ENCODE results near the gene SLIT1.
"Not testable (repeated sequence)": the region's sequence is repeated elsewhere in the genome, so short reads cannot be mapped to it uniquely, and the experiment has no call there.

The SLIT1 gene

DNA sequence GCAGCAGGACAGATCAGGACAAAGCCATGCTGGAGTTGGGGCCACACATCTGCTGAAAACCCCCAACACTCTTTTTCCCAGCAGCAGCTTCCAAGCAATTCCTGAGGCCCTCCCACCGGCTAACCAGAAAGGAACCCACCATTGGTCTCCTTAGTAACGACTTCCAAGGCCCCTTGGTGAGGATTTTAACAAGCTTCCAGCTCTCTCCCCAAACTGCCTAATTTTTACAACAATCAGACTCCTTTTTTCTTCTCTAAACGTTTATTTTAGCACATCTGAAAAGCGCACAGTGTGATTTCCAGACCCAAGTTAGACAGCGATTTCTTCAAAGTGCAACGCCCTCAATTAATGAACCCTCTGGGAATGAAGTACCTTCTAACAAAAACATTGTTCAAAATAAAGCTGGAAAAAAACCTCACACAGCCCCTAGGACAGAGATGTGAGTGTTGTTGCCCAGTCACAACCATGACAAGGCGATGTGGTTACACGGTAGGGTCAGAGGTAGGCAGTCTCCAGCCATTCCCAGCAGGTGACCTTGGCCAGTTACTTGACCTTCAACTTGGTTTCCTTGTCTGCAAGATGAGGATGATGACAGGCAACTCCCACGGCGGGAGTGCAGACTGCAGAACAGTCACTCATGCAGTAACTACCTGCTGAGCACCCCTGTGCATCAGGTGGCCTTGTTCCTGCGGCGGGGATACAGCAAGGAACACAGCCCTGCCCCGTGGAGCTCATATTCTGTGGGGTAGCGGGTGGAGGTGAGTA, 82.3 kb downstream of the SLIT1 start:
- DNase-seq = no peak

DNA sequence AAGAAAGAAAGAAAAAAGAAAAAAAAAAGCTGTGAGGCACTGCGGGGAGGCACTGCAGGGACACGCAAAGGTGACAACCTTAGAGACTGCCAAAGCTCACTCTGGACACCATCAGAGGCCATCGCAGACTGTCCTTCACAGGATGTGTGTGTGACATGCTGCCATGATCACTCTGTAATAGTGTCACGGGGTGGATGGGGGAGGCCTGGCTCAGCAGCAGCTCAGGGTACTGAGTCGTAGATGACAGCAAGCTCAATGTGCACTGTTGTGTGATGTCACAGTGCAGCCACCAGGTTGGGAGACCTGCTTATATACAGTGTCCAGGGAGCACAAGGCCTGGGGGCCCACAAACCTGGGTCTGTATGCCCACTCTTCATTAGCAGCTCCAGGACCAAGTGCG, 83.3 kb downstream of the SLIT1 start:
- DNase-seq = no peak

DNA sequence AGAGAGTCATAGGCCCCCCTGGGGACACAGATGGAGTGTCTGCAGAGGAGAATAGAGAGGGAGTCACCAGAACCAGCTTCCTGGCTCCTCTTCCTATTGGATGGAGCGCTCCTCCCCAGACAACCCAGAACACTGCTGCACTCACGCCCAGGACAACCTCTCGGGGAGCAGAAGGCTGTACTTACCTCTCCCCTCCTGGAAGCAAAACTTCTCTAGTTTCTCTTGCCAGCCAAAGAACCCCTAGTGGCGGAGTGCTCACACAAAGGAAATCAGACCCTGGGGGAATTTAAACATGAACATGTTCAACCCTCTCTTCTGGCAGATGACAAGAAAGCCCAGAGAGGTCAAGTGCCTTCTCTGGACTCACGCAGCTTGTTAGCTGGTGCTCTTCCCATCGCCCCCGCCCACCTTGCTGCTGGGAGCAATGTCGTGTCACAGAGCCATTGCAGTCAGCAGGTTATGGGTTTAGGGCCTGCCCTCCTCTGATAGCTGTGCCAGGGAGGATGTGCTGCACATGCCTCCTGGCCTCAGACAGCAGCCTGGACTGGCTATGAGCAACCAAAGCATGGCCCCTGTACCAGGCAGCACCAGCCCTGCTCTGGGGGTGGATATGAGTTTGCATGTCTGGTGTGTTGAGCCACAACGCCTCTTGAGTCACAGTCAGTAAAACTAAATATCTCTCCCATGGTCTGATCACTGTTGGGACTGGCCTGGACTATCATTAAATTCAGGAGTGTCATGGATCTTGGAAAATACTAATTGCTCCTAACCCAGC, 84.4 kb downstream of the SLIT1 start:
- no peak for DNase-seq

DNA sequence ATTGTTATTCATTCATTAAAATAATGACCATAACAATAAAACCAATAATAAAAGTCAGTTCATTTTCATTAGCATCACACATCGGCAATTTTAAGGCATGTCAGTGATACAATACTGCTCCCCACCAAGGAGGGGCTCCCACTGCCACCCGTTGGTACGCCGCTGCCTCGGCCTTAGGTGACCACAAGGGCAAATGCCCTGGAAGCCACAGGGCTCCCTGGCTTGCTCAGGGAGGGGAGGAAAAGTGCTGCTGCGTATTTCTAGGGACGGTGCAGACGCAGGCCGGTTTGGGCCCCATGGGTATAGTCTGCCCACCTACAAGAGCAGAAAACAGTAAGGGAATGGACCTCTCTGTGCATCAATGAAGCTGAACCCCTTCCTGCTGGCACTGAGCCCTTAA, 85.1 kb downstream of the SLIT1 start:
- DNase-seq = no peak

DNA sequence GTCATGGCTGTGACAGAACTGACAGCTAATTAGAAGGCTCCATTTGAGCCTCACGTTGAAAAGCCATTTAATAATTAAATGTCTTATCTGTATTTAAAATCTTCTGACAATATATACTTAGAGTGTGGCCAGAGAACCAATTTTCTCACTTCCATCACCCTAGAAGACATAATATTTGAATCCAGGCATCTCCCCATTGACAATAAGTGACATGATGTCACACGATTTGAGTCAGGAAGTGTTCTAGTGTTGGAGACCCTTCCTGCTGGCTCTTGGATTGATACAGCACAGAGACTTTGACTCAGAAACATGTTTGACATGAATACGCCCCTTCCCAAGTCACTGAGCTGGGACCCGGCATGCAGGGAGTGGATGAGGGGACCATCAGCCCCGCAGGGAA, 85.9 kb downstream of the SLIT1 start:
- no peak for DNase-seq

DNA sequence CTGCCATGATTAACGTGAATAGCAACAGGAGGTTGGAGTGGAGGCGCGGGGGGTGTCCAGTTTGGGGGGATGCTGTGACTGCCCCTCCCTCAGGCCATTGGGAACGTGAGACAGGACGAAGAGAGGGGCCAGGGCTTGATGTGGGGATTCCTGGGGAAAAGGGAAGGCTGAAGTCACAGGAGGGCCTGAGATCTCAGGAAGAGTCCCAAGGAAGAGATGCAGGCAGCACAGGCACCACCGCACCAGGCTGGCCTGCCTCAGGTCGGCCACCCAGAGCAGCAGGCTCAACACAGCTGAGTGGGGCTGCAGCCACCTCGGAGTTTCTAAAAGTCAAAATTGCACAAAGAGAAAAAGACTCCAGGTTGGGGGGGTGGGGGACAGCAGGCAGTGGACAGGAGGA, 86.7 kb downstream of the SLIT1 start:
- DNase-seq = no peak

DNA sequence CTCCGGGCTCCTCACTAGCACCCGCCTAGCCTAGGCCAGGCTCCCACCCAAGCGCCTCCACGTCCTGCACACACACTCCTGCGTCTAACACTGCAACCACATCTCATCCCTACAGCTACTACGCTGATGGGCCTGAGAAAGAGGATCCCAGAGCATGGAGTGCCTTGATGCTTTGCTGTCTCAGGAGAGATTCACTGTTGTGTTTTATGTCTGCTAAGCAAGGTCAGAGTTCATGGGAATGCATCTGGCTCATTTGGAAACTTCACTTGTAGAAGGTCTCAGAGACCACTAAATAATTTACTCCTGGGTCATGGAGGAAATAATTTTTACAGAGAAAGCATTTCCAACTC, 88.7 kb downstream of the SLIT1 start:
- no peak for DNase-seq

DNA sequence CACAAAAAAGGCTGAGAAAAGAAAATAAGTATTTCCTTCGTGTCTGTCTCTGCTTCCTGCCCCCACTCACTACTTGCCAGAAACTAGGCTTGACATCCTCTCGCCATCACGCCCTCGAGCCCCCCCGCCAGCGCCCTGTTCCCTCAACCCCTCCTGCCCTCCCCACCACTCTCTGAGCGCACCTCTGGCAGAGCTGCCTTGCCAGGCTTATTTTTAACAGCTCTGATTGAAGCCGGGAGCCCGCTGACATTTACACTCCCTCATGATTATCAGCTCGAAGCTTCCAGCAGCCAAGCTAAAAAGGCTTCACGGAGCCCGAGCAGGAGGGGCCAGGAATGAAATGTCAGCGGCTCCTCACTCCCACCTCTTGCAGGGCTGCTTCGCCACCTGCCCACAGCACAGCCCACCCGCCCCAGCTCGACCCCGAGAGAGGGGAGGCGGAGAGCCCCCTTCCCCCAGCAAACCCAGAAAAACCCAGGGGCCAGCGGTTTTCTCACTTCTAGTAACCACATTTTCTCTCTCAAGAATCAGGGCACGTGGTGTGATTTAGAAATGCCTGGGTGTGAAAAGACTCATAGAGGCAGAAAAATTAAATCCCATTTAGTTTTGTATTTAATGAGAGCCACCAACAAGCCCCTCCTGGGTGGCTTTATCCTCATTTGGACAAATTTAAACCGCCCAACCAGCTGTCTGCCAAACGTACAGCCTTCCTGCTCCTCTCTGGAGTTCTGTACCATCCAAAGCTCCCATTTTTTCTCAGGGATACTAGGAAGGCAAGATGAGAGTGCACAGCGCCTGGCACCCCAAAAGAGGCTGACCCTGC, 89.3 kb downstream of the SLIT1 start:
- no peak for DNase-seq

DNA sequence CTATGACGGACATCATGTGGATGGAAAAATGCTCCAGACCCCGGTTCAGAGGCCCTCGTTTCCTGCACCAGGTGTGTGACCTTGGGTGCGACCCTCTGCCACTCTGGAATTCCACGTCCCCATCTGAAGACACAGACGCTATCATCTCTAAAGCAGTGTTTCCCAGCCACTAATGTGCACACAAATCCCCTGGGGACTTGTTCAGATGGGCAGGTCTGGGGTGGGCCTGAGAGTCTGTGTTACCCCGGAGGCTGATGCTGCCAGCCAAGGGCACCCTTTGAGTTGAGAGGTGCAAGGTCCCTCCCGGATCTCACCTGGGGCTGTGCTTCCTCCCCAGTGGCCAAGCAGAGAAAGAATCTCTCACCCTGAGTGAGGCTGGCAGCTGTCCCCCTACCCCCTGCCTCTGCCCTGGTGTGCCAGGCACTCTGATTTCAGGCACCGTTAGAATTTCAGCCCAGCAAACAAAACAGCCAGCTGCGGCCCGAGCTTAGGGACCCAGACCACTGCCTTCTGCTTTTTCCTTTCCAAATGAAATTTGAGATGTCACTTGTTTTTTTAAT, 90.0 kb downstream of the SLIT1 start:
- no peak for DNase-seq

DNA sequence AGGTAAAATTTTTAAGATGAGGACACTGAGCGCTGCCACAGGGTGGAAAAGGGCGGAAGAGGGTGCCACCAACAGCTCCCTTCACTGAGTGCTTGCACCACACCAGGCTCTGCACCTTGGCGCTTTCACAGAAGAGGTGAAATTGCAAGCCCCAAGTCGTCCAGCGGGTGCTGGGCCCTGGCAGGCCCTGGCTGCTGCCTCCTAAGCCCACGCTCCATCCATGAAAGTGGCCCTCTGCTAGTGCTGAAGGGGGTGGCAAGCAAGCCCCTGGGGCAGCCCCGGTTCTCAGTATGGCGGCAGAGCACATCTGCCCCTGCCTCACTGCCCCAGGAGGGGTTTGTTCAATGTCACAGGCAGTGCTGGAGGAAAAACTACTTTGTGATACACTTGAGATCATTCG, 95.1 kb downstream of the SLIT1 start:
- DNase-seq = no peak

DNA sequence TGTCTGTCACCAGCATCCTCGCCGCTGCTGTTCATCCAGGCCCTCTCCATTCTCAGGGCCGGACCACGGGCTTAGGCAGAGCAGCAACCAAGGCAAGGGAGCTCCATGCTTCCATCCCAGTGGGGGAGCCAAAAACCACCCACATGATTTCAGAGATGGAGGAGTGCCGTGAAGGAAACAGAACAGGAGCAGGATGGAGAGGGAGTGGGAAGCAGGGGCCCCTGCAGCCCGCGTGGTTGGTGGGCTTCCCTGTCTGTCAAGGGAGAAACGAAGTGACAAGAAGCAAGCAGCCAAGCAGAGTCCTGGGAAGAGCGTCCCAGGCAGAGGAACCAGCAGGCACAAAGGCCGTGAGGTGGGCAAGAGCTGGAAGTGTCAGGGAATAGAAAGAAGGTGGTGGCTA, 95.7 kb downstream of the SLIT1 start:
- DNase-seq = no peak

DNA sequence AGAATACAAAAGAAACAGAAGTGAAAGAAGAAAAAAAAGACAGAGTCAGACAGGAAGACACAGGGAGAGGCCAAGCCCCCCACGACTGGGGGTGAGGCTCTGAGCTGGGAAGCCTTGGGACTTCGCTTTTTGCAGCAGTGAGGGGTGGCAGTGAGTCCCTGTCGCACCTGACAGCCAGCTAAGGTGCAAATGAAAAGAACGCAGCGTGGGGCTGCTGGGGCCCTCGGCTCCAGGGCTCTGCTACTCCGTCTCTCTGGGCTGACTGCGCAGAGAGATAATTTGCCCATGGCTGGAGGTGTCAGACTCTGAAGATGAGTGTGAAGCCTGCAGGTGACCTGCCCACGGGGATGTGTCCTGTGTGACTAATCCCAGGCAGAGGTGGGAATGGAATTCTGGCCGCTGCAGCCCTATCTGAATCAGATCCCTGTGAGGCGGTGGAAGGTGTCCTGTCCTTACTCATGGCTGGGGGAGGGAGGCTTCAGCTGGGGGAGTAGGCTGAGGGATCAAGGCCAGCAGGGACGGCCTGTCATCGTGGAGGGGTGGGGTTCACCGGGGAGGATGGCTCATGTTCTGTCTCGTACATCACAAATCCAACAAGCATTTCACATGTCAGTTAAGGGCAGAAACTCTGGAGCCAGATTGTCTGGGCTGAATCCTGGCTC, 96.4 kb downstream of the SLIT1 start:
- DNase-seq = no peak

DNA sequence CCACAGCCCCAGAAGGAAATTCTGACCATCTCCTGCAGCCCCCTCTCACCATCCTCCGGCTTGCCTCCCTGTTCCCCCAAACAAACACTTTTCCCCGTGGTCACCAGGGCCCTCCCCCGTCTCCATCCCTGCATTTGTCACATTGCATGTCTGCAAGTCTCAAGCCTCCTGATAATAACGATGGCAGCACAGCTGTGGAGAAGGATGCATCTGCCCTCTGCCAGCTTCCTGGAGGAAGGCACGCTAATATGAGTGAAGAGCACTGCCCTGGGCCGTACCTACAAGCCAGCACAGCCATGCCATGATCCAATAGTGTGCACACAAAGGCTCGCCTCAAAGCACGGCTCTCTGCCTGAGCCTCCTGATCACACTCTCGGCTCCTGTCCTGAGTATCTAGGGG, 98.5 kb downstream of the SLIT1 start:
- DNase-seq = no peak

DNA sequence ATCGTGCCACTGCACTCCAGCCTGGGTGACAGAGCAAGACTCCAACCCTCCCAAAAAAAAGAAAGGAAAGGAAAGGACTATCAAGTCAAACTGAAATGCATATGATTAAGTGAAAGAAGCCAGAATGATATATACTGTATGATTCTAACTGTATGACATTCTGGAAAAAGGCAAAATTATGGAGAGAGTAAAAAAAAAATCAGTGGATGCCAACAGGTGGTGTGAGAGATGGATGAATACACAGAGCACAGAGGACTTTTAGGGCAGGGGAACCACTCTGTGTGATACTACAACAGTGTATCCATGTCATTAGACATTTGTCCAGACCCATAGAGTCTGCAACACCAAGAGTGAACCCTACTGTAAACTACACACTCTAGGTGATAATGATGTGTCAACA, 99.2 kb downstream of the SLIT1 start:
- DNase-seq = no peak

DNA sequence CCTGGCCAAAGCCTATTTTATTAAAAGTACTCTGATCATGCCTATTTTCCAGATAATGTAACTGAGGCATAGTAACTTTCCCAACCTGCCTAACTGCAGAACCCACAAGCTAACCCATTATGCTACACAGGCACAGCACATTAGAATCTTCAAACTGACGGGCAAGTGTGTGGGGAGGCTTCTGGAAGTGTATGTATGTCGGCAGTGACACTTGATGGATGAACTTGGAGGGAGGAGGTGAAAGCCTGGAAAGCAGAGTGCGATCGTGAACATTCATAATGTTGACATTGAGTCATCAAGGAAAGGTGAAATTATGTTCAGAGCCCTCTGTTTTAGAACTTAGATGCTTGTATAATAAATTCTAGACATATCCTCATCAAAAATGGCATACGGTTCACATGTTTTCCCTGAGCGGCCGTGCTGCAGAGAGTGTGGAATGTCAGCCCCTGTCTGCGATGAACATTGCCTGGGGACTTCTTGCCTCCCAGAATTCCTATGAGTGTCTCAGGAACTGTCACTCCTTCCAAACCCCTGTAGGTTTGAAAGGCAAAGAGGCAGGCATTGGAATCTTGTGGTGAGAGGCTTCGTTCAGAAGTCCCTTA, 102.4 kb downstream of the SLIT1 start:
- DNase-seq = no peak

DNA sequence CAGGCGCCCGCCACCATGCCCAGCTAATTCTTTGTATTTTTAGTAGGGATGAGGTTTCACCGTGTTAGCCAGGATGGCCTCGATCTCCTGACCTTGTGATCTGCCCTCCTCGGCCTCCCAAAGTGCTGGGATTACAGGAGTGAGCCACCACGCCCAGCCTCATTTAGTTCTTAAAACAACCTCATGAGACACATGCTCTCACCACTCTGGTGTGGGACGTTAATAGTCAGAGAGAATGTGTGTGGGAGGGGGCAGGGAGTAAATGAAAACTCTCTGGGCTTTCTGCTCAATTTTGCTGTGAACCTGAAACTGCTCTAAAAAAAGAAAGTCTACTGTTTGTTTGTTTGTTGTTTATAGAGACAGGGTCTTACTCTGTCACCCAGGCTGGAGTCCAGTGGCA, 103.2 kb downstream of the SLIT1 start:
- not testable (repeated sequence) for DNase-seq

DNA sequence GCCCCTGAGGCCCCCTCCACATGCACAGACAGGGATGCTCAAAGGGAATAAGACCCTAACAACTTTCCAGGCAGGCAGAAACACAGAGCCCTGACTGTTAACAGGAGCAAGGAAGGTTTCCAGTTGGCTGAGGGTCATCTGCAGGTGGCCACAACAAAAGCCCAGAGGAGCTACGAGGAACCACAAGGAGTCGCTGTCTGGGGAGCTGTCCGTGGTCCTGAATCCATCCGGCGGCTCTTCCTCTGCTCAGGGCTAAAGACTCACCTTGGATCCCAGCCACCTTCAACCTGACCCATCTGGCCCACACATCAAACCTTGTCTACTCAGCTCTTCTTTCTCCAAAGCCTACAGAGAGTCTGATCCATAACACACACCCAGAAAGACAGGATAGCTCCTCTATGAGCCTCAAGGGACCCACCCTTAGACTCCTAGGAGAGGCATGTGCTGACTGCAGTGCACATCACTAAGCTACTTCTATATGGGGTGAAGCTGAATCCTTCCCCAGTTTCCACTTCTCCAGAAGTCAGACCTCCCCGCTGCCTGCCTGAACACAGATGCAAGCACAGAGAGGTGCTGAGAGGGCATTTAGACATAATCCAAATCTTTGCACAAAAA, 104.0 kb downstream of the SLIT1 start:
- peak; percentile 48 for DNase-seq

DNA sequence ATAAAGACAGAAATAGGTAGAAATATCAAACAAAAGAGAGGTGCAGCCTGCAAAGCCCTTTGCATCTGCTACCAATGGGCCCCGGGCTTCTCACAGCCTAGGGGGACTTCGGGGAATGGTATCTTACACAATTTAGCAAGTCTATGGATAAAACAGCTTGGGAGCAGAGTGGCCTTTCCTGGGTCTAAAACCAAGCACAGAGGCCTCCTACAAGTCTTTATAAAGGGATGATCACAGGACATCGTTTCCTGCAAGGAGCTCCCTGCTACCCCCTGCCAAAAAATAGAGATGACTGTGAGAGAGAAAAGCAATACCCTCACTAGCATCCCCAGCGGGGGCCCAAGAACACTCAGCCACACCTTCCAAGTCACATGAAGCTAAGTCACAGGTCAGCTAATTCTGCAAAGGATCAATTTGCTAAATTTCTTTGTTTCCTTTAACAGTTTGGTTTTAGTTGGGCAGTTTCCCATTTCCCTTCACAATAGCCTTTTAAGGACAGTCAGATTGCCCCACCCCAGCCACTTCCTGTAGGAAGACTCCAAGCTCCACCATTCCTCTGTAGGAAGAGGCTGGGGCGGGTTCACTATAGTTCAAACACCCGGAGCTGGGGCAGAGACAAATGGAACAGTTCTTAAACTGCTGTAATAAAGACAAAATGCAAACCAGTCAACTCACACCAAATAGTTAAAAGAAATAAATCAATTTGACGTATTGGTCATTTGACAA, 105.5 kb downstream of the SLIT1 start:
- DNase-seq = no peak

DNA sequence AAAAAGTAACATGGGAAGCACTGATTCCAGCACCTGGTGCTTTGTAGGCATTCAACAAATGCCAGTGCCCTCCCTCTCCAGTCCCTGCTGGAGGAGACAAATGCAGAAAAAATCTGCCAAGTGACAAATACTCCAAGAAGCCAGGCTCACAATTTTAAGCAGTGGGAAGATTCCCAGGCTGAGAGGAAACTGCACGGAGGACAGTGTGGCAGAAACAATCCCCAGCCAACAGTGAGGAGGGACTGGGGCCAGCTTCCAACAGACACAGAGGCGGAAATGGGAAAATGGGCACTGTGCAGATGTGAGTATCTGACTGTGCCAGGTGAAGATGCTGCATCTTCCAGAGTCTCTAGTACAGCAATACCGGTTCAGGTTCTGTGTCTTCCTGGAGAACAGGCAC, 106.3 kb downstream of the SLIT1 start:
- no peak for DNase-seq

DNA sequence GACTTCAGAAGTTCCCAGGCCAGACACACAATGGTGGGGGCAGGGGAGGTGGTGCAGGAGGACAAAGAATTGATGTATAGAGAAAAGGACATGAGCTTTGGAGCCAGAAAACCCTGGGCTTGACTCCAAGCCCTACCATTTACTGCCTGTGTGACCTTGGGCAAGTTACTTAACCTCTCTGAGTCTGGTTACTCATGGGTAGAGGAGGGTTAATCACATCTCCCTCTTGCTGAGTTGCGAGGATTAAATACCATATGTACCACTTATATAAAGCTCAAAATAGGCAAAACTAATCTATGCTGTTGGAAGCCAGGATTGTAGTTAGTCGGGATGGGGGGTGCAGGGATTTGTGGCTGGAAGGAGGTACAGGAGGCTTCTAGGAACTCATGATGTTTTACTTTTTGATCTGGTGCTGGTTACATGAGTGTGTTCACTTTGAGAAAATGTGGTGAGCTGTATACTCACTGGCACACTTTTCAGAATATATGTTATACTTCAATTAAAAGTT, 106.8 kb downstream of the SLIT1 start:
- DNase-seq = no peak
